AML-193 (cell line): ENCODE results near the gene CSRNP3.

Experiments
- DNase-seq, 2 experiments: peaks; one replicate each; lab custom pipeline; 2025; lab: John Stamatoyannopoulos, UW

CSRNP3 gene

DNA sequence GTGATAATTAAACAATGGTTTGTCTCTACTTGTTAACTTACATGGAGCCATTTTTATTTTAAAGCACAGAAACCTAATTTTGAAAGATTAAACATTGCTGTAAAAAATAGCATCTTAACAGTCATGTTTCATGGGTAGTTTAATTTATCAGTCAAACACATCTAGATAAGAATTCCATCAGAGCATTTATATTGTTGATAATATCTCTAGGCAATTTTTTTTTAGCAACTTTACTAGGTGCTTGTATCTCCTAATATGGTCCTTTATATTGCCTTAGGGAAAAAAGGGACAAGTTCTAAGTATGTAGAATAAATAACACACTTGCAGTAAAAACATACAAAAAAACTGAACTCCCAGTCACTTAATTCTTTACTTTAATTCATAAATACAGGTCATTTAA, 863 bp downstream of the CSRNP3 start:
- no peak for DNase-seq

DNA sequence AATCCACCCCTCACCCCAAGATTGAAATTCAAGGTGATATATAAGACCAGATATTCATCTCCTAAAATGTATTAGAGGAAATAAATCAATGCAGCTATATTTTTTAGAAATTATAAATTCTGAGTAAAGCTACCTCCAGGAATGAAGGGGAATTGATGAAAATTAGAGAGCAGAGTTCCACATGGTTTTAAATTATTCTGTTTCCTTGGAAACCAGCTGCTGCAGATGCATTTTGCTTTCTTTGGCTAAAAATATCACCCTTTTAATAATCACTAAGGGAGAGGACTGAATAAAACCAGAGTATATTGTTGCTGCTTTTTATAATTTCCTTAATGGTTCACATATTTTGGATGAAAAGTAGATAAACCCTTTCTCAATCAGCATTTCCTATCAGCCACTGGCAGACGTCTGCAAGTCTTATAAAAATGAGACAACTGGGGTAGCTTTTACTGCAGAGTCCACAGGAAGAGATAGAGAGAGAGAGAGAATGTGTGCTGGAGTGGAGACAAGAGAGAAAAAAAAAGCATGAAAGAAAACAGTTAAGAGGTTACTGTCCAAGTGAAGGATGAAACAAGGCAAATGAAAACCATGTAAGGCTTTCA, 2.0 kb downstream of the CSRNP3 start:
- DNase-seq, result no peak

DNA sequence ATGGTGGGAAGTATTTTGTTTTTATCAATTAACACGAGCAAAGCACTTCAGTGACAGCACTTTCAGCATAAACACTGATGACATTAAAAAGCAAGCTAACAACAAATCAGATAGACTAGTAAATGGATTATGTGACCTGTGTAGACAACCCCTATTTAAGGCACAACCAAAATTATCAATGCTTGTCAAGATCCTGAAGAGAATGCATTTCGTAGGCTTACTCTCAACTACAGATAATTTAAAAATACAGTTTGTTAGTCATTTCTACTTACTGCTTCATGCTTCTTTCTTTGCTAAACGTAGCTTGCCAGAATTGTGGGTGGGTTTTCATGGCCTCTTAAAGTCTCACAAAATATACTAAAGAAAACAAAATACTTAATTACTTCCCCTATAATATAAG, 3.4 kb downstream of the CSRNP3 start:
- DNase-seq, result no peak

DNA sequence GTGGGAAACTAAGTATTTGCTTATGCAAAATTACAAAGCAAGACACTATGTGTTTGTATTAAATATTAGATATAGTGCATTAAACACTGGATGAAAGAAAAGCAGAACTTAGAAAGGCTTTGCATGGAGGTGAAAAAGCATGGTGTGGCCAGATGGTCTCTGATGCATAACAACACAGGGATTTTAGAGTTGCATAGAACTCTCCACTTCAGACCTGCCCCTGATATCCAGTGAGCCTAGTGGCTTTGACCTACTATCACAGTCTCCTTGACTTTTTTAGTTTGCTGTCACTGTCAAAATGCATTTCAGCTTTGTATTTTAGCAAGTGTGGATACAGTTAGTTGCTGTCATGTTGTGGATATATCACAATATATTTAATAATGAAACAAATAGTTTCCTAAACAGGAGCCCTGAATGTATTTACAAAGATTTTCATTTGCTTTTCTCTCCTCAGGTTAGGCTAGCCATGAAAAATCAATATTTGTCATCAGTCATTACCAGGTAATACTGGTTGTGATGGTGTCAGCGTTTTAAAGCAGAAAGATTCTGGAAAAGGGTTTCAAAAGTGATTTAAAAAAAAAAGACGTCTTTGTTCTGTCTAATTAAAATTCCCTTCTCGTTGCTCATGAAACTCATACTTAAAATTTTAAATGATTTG, 5.2 kb downstream of the CSRNP3 start:
- no peak for DNase-seq

DNA sequence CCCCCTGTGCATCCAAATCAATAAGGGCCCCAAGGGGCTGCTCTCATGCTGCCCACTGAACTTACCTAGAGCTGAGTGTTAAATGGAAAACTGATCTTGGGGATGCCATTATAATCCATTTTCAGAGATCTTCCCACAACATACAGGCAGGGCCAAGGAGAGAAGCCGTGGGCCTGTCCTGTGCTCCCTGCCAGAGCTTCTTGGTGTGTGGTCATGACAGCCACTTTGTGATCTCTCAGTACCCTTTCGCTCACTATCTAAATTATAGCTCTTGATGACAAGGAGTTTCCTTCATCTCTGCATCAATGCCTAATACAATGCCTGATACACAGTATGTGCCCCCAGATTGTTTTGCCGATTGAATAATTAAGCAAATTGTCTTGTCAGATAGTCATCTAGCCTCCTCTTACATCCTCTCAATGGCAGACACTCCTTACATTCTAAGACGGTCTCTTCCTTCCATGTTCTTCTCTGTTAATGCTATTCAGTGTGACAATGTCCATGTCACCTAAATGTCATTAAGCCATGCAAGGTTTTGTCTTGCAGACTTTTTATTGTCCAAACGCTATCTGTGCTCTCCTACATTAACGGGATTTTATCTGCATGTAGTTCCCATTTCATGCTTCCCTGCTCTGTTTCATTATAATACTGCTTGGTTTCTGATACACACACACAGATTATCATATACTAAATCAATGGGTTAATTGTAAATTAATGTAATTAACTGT, 5.9 kb downstream of the CSRNP3 start:
- no peak for DNase-seq

DNA sequence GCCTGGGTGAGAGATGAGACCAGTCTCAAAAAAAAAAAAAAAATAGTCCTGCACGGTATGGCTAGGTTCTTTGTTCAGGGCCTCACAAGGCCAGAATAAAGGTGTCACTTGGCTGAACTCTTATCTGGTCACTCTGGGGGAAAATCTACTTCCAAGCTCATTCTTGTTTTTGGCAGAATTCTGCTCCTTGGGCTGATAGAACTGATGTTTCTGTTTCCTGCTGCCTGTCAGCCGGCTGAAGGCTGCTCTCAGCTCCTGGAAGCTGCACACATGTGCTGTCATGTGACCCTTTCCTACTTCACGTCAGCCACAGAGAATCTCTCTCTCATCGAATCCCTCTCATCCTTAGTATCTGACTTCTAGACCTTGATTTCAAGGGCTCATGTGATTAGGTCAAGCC, 10.4 kb downstream of the CSRNP3 start:
- DNase-seq, result no peak

DNA sequence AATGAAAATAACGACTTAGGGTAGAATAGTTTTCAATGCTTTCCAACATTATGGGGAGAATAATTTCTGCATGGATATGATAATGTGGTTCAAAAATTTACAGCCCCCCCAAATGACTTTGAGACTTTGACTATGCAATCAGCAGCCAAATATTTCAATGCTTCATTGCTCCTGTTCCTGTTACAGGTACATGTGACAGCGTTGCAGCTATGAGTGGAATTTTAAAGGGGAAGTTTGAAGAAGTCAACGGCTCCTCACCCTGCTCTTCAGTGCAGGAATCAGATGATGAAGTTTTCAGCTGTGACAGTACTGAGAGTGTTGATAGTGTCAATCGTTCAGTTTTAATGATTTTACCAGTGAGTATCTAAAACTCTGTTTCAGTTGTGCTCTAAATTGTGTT, 25.1 kb downstream of the CSRNP3 start:
- no peak for DNase-seq

DNA sequence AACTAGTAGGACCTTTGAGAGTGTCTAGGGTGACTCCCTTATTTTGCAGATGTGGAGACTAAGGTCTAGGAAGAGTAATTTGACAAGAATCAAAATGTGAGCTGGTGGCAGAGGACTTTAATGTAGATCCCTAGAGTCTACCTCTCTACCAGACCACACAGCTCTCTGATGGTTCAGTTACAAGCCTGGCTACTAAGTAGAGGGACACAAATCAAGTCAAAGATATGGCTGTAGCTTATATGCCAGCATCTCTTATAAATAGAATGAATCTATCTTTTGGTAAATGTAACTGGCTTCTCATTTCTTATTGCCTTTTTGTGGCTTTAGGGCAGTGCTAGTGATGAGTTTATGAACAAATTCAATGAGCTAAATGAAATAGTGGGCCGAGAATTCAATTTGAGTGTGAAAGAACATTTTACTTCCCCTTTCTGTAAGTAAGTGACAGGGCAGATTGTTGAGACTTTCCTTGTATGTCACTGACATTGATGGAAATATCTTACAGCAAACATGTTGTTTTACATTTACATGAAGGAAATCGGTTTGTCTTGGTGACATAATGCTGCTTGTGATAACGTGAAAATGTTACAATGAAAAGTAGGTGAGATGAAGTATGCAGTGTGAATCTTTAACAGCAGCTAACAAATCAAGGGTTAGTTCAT, 28.3 kb downstream of the CSRNP3 start:
- DNase-seq, result no peak

DNA sequence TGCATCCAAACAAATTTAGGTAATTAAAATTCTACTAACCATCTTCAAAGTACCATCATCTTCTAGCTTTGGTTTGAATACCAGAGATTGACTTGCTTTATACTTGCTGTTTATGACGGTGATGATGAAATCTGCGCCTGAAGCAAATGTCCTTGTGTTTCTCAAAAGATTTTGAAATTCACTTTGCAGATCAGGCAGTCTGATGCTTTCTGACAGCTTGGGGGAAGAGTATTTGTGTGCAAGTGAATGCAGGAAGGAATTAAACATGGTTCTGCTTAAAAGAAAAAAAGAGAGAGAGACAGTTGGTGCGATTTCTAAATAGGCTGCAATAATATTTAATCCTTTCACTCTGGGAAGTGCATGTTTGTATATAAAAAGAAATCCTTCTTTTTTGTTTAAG, 29.6 kb downstream of the CSRNP3 start:
- DNase-seq, result no peak

DNA sequence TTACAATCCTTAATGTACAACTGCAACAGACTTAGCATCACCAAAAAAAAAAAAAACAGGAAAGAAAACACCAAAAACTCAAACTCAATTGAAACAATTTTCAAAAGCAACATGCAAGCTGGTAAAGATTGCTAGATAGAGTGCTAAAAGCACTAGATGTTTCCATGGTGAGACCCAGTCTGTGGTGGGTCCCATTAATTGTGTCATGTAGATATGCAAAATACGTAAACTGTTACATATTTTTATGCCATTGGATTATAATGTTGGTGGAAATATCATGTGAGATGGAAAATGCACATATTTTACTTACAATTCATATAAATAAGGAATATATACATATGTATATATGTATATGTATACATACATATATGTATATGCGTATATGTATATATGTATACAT, 30.5 kb downstream of the CSRNP3 start:
- no peak for DNase-seq

DNA sequence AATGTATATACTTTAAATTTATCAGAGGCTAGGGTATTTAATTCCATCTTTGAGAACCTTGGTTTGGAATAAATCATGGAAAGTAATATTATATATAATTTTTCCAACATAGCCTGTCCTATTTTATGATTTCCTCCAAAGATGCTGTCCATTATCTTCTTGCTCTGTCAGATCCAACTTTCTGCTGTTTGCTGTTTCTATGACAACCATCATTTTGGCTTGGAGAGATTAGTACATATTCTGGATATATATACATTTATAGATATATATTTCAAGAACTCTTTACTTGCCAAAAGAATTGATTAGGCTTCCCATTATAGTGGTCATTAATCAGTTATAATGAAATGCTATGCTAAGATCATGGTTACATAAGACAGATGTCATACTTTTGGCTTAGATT, 31.3 kb downstream of the CSRNP3 start:
- no peak for DNase-seq

DNA sequence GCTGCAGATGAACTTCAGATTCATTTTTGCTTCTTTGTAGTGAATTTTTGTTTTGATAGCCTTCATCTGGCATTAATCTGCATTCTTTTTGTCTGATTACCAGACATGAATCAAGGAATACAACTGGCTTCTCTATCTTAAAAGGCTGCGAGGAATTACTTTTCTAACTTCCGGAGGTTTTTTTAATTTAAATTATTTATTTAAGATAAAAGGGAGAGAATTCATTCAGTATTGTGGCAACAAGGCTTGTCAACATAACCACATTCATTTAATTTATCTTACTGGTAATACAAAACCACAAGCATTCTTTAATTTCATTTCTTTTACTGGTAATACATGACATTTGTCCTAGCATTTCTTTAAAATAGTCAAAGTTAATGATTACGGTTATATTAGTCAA, 36.0 kb downstream of the CSRNP3 start:
- DNase-seq, result no peak

DNA sequence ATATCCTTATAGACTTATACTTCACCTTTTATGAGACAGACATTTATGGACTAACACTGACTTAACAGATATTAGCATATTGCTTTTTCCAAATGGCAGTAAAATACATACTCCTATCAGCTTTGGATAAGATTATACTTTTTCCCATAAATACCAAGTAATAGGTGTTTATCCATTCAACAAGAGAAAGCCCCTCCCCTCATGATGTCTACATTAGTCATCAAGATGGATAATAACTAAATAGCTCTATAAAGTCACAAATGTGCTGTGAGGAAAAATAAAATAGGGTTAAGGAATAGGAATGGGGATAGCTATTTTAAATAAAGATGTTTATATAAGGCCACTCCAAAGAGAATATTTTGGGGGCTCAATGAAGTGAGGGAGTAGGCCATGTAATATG, 39.4 kb downstream of the CSRNP3 start:
- no peak for DNase-seq

DNA sequence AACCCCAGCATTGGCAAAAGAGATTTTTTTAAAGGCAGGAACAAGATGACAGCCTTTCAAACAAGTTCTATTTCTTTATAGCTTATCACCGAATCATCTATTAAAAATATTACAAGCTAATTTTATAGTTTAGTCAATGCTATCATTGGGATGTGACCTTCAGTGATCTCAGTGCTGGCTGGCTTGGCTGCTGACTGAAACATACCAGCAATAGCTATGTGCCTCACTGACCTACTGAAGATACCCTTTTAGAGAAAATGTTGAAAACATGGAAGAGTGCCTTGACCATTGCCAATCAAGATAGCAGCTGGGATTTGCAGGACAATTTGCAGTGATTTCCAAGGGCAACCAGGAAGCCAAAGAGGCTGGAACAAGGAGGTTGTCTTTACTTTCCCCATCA, 44.0 kb downstream of the CSRNP3 start:
- no peak for DNase-seq

DNA sequence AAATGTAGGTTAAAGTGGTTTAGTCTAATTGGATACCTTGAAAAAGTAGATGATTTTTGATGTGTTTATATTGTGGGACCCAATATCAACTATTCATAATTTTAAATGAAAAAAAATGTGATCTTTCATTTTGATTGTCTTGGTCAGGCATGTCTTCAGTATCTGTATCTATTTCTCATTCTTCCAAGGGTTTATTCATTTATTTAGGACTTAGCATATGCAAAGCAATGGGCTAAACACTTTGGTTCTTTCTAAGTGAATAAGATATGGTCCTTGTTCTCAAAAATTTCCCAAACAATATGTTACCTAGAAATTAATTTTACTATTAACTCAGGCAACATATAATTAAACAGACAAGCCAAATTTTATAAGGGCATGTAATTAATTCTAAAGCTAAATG, 49.1 kb downstream of the CSRNP3 start:
- DNase-seq, result no peak

DNA sequence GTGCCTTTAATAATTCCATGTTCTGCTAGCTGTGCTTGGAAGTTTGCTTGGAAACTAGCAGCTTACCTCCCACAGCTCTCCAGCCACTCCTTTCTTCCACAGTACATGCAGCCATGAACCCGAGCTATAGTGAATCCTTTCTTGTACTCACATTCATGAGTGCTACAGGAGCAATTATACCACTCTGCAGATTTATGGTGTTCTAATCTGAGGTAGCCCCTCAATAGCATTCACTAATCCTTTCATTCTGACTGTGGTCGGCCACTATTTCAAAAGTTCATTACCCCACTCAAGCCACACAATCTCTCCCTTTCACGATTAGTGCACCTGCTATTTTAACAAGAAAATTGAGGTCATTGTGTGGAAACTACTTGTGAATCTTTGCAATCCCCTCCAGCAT, 53.2 kb downstream of the CSRNP3 start:
- no peak for DNase-seq

DNA sequence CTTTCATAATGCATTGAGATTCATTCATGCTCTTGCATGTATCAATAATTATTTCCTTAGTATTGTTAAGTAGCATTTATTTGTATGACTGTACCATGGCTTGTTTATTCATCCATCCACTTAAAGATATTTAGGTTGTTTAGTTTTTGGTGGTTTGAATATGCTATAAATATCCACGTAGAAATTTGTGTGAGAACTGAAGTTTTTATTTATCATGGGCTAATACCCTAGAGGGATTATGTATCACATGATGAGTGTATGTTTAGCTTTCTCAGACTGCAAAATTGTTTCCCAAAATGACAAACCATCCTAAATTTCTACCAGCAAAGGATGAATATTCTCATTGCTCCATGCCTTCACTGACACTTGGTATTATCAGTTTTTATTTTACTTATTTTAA, 55.2 kb downstream of the CSRNP3 start:
- DNase-seq, result no peak

DNA sequence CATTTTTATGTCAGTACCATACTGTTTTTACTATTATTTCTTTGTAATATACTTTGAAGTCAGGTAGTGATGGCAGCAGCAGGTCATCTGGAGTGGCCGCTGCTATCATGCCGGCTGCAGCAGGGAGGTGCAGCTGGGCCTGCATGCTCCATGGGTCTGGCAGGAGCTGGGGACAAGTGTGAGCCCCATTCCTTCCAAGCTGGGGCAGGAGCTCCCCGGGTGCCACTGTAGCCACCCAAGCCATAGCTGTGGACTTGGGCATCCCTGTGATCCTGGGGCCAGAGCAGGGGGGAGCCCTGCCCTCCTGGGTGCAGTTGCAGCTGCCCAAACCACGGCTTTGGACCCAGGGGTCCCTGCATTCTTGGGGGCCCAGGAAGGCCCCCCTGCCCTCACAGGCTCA, 59.2 kb downstream of the CSRNP3 start:
- DNase-seq, result no peak

DNA sequence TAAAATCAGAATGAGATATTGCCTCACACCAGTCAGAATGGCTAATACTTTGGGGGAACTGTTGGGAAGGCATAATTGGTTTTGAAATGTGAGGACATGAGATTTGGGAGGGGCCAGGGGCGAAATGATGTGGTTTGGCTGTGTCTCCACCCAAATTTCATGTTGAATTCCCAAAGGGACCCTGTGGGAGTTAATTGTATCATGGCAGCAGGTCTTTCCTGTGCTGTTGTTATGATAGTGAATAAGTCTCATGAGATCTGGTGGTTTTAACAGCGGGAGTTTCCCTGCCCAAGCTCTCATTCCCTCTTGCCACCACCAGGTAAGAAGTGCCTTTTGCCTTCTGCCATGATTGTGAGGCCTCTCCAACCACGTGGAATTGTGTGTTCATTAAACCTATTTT, 59.6 kb downstream of the CSRNP3 start:
- no peak for DNase-seq

DNA sequence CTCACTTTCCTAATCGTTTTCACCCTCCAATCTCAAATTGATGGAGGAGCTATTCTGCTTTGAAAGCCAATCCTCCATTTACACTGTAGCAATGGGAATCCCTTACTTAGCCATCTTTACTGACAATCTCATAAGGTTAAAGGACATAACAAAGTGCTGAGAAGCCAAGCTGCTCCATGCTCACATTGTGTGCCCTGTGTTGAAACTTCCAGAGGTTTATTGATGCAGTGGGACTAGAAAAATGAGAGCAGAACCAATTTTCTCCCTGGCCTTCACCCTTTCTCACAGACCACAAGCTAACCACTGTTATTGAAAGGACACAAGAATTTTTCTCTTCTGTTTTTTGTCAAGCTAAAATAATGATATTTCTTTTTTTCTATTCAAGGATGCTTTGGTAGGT, 63.8 kb downstream of the CSRNP3 start:
- no peak for DNase-seq

DNA sequence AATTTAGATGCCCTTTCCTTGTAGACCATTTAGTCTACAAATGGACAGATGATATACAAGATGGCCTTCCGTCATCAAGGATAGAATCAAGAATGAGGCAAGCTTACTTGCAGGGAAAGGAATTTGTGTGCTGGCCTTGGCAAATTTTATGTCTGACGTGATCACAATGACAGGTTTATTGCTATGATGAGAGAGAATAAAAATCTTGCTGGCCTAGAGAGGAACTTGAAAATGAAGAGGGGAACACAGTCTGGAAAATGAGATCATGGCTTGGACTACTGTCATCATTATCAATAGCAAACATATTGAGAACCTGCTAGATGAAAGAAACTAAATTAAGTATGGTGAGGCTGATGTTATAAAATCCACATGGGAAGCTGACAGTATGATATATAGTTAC, 66.0 kb downstream of the CSRNP3 start:
- DNase-seq, result no peak

DNA sequence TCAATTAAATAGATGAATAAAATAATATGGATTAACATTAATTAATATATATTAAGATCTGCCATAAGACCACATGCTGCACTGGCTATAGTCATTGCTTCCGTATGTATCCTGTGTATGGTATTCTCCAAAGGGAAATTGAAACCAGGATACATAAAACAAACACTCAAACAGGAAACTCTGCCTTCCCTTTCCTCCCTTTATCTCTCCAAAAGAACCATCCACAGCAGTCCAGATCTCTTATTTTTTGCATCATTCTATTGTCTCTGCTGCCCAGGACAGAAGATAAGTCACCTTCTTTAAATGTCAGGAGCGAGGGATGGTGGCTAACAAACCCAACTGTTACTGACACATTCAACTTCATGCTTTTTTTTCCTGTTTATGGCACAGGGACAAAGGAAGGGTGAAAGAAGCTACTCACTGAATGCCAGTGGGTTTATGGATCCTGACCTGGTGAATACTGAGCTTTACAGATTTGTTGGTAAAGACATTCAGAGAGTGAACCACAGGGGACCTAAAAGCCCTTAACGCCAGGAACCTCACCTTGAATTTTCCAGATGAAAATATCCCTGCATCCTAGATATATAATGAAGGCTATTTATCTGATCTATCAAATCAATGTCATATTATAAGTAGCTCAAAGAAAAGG, 67.5 kb downstream of the CSRNP3 start:
- DNase-seq, result no peak

DNA sequence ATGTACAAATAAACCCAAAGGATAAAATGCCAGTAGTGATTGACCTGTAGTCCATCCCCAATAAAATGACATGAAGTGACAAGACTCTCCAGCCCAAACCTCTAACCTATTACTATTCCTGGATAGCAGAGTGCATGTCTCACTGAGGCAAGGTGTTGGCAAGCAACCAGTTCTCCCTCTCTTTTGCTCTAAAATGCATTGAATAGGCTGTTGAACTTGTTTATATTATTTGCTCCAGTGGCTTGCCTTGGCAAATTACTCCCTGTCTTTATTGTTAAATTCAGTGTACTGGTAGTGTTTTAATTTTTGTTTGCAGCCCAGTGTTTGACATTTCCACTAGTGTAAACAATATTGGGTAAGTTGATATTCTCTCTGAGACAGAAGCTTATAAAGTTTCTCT, 70.5 kb downstream of the CSRNP3 start:
- no peak for DNase-seq
